Heart left ventricle (tissue), 13 donors: ENCODE data around the gene MYOZ2.

Experiments
- CTCF ChIP-seq, 12 donors: fragments of 200-600 bp; sonication (generic) in 4 of 12; IDR thresholded peaks; one replicate each; pipeline versions ENCODE4 v1.5.0 to v1.8.0; 2018 to 2022; ENCODE audit warnings: antibody characterized with exemption in 12 of 12, mild to moderate bottlenecking in 5 of 12
- POLR2A ChIP-seq, 2 donors: fragments of 450-650 bp; IDR thresholded peaks; one replicate each; pipeline ENCODE4 v1.6.1; 2017; ENCODE audit warnings: antibody characterized with exemption in 2 of 2, mild to moderate bottlenecking in 2 of 2, moderate library complexity in 2 of 2
- donor health status: ischemic (EF 13 %, LVEDD 7.1; RV severe dilation, severe dysfunction).
- donor health status: DM: no; HTN: yes; CAD: no.
- donor health status: DM: no; HTN: no; CAD: no.
- donor health status: ischemic (EF 25% LVEDD 6.9; RV normal size, moderate dysfunction).
- donor health status: ischemic (EF 25% LVEDD 5.7; RV mildly dilated, moderate dysfunction).
- donor health status: ischemic (EF 35%, LVEDD 5.7; RV mildly dilated, moderate dysfunction).
- donor health status: nonischemic (EF 11% LVEDD 7.7; RV severe dilation, severe dysfunction).
- donor health status: DM: yes; HTN: yes; CAD: no.
- donor health status: PGD.
- donor health status: ischemic (EF 29% LVEDD 5.4; RV normal size, mild dysfunction).
- donor health status: nonischemic (EF 23%, LVEDD 6.1; RV moderate dilation, normal function).

GRCh38 chr4:119212234-119212963, 76.8 kb downstream of the MYOZ2 start, which contains the start of gene USP53:
- TF ChIP-seq POLR2A (IDR thresholded peaks at IDR 0.05) (peak in 1 of 2 donors; percentile 92), CTCF (IDR thresholded peaks at IDR 0.05) (no peak)
